Activated CD8-positive, alpha-beta T cell treated with anti-CD3 and anti-CD28 coated beads for 36 hours (primary cell): Measurements from ENCODE around the gene OSBPL6. TPM values are rescaled to one million over a fixed set of nuclear protein-coding genes. Genes with fewer than 3 reads are reported as not detected.

ENCODE experiments used
- ATAC-seq: fragments of 200-7000 bp; cut with Tn5 transposase; one replicate; pipeline ENCODE4 v1.10.0; 2021; ENCODE audit warnings: mild to moderate bottlenecking, moderate library complexity
- CTCF ChIA-PET: fragments of 350-600 bp; sonication (Branson Sonifier 250); formaldehyde crosslinking; loops from one replicate; lab custom pipeline; 2021; ENCODE audit warnings: antibody characterized with exemption; lab: Charles Lee
- POLR2A ChIA-PET: fragments of 350-600 bp; sonication (Branson Sonifier 250); formaldehyde crosslinking; loops from one replicate; lab custom pipeline; 2021; ENCODE audit warnings: antibody characterized with exemption; lab: Charles Lee
- DNase-seq: peaks from one replicate; pipeline ENCODE4 v3.0.0-alpha.2; 2020
- H3K27ac Mint-ChIP-seq: one replicate; pipeline ENCODE4 v1.8.0; 2021; ENCODE audit warnings: mild to moderate bottlenecking, mixed read lengths
- H3K27me3 Mint-ChIP-seq: one replicate; pipeline ENCODE4 v1.8.0; 2021; ENCODE audit warnings: mixed read lengths
- H3K36me3 Mint-ChIP-seq: one replicate; pipeline ENCODE4 v1.8.0; 2021; ENCODE audit warnings: low read depth, mixed read lengths
- H3K4me1 Mint-ChIP-seq: one replicate; pipeline ENCODE4 v1.8.0; 2021; ENCODE audit warnings: low read depth, mixed read lengths
- H3K4me3 Mint-ChIP-seq: one replicate; pipeline ENCODE4 v1.8.0; 2021; ENCODE audit warnings: mild to moderate bottlenecking, moderate library complexity, mixed read lengths
- H3K9me3 Mint-ChIP-seq: one replicate; pipeline ENCODE4 v1.8.0; 2021; ENCODE audit warnings: mixed read lengths
- intact Hi-C: fragments of 100-400 bp; cut with micrococcal nuclease; formaldehyde crosslinking; loops from one replicate; pipeline ENCODE4 v1.10.0; 2022
- total RNA-seq, 2 experiments: library from RNA; stranded (reverse); gene quantifications; one replicate each; pipeline ENCODE4 v1.2.3, GENCODE V29; 2021
- TF ChIP-seq, protein P1 (sequence below): fragments of 200-600 bp; IDR thresholded peaks from one replicate; pipeline ENCODE4 v1.8.0; 2022; ENCODE audit warnings: antibody characterized with exemption, mild to moderate bottlenecking

Gene OSBPL6
- total RNA-seq, 2 experiments from 2014 or later = 2.5 to 4.0 TPM

DNA sequence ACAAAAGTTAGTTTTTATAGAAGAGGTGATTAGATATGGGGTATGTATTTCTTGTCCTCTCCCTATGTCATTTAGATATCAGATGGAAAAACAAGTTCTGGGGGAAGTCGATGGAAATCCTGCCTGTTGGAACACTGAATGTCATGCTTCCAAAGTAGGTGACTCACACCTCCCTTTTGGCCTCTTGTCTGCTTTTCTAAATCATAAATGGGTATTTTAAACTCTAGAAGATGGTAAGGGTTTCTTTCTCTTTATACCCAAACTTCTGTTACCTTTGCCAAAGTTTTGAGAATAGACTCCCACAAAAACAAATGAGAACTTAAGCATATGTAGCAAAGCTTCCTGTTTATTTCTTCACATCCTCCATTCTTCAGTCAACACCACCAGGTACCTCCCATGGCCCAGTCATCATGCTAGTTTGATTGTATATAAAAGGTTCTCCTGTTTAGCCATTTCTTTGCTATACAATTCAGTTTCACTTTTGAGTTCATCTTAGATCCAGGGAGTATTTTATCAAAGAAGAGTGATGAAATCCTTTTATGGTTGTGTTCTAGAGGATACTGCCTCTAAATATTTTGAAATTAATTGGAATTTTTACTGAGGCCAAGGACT lies 192.8 kb downstream of the OSBPL6 start:
- ChIA-PET POLR2A (no interaction called here), CTCF (no interaction called here)
- Mint-ChIP-seq H3K27me3 (no peaks in the 10 kb centered on the region), H3K36me3 (no peaks in the 10 kb centered on the region), H3K4me3 (no peak overlapping the region), H3K4me1 (no peaks in the 10 kb centered on the region), H3K27ac (no peak overlapping the region), H3K9me3 (no peaks in the 10 kb centered on the region)
- TF ChIP-seq, protein P1, sequence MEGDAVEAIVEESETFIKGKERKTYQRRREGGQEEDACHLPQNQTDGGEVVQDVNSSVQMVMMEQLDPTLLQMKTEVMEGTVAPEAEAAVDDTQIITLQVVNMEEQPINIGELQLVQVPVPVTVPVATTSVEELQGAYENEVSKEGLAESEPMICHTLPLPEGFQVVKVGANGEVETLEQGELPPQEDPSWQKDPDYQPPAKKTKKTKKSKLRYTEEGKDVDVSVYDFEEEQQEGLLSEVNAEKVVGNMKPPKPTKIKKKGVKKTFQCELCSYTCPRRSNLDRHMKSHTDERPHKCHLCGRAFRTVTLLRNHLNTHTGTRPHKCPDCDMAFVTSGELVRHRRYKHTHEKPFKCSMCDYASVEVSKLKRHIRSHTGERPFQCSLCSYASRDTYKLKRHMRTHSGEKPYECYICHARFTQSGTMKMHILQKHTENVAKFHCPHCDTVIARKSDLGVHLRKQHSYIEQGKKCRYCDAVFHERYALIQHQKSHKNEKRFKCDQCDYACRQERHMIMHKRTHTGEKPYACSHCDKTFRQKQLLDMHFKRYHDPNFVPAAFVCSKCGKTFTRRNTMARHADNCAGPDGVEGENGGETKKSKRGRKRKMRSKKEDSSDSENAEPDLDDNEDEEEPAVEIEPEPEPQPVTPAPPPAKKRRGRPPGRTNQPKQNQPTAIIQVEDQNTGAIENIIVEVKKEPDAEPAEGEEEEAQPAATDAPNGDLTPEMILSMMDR = no peak
- DNase-seq = no peak
- no peak for ATAC-seq
- intact Hi-C loops = no loop called here

DNA sequence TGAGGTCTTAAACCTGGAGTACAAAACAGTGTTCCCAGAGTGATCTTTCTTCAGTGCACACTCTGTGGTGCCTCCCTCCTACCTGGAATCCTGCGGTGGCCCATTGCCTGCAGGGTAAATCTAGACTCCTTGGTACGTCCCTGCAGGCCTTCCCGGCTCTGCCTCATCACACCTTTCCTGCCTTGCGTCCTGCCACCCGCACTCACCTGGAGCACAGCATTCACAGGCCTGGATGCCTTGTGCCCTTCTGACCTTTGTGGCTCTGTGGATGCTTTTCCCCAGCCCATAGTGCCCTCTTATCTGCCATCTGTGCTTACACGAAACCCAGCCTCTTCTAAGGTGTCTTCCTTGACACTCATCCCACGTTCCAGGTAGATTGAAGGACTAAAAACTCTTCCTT lies 194.0 kb downstream of the OSBPL6 start:
- ChIA-PET POLR2A (no interaction called here), CTCF (no interaction called here)
- no peak overlapping the region for H3K4me3 Mint-ChIP-seq
- no peaks in the 10 kb centered on the region for H3K4me1 Mint-ChIP-seq
- intact Hi-C loops = no loop called here
- H3K27me3 Mint-ChIP-seq = no peaks in the 10 kb centered on the region
- TF ChIP-seq, protein P1 = no peak
- no peak overlapping the region for H3K27ac Mint-ChIP-seq
- no peaks in the 10 kb centered on the region for H3K9me3 Mint-ChIP-seq
- DNase-seq (no peak), ATAC-seq (no peak)
- H3K36me3 Mint-ChIP-seq = no peaks in the 10 kb centered on the region

DNA sequence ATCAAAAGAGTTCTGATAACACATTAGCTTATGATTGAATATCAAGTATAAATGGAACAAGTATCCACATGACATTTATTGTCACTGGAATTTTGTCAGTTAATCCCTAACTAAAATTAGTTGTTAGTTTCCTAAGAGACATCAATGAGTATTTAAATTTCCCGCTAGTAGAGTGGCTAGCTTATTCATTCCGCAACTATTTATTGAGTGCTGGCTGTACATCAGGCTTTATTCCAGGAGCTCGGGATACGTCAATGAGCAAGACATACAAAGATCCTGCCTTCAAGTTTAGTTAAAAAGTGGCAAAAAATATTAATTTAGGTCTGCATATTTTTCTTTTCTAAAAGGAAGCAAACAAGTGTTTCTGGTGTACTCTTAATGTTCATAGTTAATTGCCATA lies 197.4 kb downstream of the OSBPL6 start:
- H3K27ac Mint-ChIP-seq = no peak overlapping the region
- no peak for ATAC-seq
- H3K36me3 Mint-ChIP-seq = no peaks in the 10 kb centered on the region
- H3K27me3 Mint-ChIP-seq = peaks cover 3% of the 10 kb centered on the region
- DNase-seq = no peak
- ChIA-PET POLR2A (interaction anchor here (0.7 to 1.1 kb wide), 2 partner anchors 23 to 885 kb away, joined by 3 to 4 read pairs; no protein-coding TSS in a partner anchor), CTCF (interaction anchor here (0.9 to 11.1 kb wide), 6 partner anchors 9 to 279 kb away, joined by 3 to 154 read pairs (median 3); no protein-coding TSS in a partner anchor)
- H3K4me1 Mint-ChIP-seq = no peaks in the 10 kb centered on the region
- H3K4me3 Mint-ChIP-seq = no peak overlapping the region
- intact Hi-C loops = no loop called here
- no peaks in the 10 kb centered on the region for H3K9me3 Mint-ChIP-seq
- TF ChIP-seq, protein P1 = no peak

DNA sequence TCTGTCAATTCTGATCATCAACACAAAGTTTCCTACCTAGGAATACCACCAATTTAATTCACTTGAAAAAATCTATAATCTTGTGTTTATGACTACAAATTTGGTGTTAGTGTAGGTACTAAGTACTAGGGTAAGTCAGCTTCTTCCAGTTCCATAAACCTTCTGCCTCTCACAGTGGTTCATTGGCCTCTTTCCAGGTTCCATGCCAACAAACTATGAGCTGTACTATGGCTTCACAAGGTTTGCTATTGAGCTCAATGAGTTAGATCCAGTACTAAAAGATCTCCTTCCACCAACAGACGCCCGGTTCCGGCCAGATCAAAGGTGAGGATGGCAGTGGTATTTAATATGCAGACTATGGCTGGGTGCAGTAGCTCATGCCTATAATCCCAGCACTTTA lies 197.9 kb downstream of the OSBPL6 start:
- intact Hi-C loops = no loop called here
- Mint-ChIP-seq H3K4me3 (no peak overlapping the region), H3K27ac (no peak overlapping the region), H3K36me3 (no peaks in the 10 kb centered on the region), H3K4me1 (no peaks in the 10 kb centered on the region), H3K27me3 (peaks cover 3% of the 10 kb centered on the region), H3K9me3 (no peaks in the 10 kb centered on the region)
- DNase-seq (no peak), ATAC-seq (no peak)
- ChIA-PET CTCF (interaction anchor here (0.9 to 11.1 kb wide), 5 partner anchors 24 to 279 kb away, joined by 3 to 154 read pairs (median 3); no protein-coding TSS in a partner anchor), POLR2A (no interaction called here)
- TF ChIP-seq, protein P1 = no peak

DNA sequence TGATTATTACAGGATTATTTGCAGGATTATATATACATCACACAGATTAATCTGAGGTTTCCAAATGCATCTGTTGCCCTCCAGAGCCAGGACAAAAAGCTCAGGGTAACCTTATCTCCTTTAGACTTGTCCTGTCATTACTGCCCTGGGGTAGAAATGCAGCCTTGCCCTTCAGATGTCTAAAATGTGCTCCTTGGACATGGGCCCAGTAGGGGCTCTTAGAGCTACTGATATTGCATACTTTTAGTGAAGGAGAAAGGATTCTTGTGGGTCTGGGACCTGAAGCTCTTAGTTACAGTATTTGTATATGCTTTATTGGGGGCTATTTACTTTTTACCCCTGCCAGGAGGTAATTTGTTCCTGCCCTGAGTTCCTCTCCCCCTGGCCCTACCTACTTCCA lies 200.5 kb downstream of the OSBPL6 start:
- POLR2A ChIA-PET = interaction anchor here (1.3 kb wide), 1 partner anchor 10 kb away, joined by 4 read pairs; no protein-coding TSS in a partner anchor
- Mint-ChIP-seq H3K4me1 (no peaks in the 10 kb centered on the region), H3K9me3 (no peaks in the 10 kb centered on the region), H3K27me3 (peaks cover 3% of the 10 kb centered on the region), H3K36me3 (no peaks in the 10 kb centered on the region), H3K4me3 (no peak overlapping the region), H3K27ac (no peak overlapping the region)
- TF ChIP-seq, protein P1 = no peak
- intact Hi-C loops = no loop called here
- ATAC-seq (no peak), DNase-seq (no peak)
- CTCF ChIA-PET = interaction anchor here (1.4 to 11.1 kb wide), 3 partner anchors 21 to 282 kb away, joined by 3 to 154 read pairs (median 14); partner anchors contain the start of gene RBM45
